NCI-H1105 treated with DMSO at 0.1 percent for 48 hours (cell line): ENCODE data around the gene CIART.
A peak's percentile ranks its signal among the peaks of the same experiment; 100 is the strongest.
"Not testable (repeated sequence)": the region's sequence is repeated elsewhere in the genome, so short reads cannot be mapped to it uniquely, and the experiment has no call there.

ENCODE experiments used
- DNase-seq: peaks from one replicate; lab custom pipeline; 2025; lab: John Stamatoyannopoulos, UW

The CIART gene

GRCh38 chr1:150262388-150263320 is 19.7 kb upstream of the CIART start:
- no peak for DNase-seq

DNA sequence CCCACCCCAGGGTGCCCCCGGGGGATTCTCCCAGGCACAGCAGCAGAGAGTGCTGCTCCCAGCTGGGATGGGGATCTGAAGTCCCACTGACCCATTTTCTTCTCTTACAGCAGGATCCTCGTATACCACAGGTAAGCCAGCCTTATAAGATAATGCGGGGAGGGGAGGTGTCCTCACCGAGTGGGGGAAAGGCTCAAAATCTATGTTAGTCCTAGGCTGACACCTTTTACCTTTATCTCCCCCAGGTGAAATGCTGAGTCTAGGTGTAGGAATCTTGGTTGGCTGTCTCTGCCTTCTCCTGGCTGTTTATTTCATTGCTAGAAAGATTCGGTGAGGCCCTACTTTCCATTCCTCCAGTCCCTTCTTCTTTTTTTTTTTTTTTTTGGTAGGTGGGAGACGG is 18.8 kb upstream of the CIART start:
- DNase-seq, result no peak

DNA sequence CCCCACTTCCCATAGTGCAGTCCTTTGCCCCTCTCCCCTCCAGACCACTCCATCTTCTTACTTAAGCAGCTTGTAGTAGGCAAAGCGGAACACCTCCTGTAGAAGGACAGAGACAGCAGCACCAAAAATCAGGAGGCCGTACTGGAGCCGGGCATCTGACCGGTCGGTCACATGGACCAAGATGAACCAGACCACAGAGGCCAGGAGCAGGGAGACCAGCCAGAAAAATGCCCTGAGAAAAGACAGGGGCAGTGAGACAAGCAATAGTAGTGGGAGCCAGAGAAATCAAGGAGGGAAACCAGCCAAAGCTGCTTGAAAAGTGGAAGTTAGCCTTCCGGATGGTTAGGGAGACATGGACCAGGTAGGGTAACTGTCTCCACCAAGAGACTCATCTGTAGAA is 14.5 kb upstream of the CIART start:
- DNase-seq, result no peak

DNA sequence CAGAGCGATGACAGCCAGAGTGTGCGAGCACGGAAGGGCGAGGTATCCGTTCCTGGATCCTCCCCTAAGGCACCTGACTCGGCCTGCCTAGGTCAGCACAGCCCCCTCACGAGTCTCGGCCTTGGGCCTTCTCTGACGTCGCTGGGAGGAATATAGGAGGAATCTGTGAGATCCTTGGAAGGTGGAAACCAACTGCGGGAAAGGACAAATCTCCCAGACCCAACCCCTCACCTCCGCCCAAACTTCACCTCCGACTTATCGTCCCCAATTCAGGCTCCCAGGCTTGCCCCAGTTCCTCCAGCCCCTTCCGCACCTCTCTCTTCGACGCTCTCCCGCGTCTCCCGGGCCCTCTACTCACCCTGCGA is 14.0 kb upstream of the CIART start:
- DNase-seq, result no peak

DNA sequence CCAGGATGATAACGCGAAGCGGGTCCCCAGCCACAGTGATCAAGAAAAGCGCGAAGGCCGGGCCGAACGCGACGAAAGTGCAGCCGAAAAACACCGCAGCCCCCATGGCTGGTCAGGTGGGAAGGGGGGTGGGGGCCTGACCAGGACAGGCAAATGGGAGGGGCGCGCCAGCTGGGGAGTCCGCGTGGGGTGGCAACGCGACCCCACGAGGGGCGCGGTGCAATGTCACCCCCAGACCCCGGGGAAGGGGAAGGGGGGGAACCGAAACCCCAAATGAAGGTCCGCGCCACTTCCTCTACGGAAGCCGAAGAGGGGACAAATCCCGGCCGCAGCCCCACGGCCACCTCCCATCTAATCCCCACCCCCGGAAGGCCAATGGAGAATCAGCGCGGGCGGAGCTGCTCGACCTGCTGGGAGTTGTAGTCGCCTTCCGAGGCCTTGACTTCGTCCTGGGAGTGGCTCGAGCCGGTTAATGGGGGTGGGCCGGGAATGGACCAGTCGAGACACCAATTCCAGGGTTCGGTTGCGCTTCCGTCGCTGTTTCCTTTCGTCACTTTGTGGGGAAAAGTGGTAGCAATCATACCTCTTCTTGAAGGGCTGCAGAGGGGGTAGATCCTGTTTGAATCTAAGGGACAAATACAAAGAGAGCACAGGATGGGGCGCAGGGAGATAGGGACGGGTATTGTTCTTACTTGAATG is 13.5 kb upstream of the CIART start, which contains the start of gene APH1A:
Gene APH1A (minus strand): TSS at position 312 of the 699 bp plus-strand sequence. CDS start 206 bp downstream, at position 106.
- peak; percentile 94 for DNase-seq

- DNase-seq, result no peak
Measured at GRCh38 chr1:150269451-150269850, 12.9 kb upstream of the CIART start.

DNA sequence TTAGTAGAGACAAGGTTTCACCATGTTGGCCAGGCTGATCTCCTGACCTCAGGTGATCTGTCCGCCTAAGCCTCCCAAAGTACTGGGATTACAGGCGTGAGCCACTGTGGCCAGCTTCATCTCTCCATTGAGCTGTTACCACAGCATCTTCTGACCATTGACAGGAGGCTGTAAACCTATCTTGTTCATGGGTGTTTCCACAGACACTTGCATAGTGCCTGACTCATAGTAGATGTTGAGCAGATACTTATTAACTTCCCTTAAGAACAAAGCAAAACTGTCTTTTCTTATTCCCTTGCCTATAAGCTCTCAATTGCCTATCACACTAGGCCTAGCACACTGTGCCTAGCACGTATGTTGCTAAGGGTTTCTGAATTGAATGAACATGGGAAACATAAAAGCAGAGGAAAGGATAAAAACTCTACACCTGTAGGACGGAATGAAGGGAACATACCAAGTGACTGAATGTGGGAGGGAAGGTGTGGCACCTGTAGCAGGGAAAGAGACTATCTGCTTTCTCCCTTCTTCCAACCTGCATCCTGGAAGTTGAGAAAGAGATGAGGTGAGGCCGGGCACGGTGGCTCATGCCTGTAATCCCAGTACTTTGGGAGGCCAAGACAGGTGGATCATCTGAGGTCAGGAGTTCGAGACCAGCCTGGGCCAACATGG is 10.9 kb upstream of the CIART start:
- no peak for DNase-seq

DNA sequence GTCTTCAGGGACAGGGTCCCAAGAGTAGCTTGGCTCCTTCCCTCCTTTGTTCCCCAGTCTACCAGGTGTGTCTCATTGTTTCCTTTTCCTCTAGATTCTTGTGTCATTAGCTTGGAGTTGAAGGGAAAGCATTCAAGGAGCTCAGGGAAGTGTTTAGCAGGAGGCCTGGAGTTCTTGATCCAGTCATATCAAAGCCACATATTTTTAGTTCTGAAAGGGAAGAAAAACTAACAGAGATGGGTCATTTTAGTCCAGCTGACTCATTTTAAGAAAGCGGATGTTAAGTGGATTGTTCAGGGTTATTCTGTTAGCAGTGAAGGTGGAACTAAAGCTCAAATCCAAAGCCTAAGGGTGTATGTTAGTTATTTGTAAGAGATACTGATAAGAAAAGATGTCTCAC is 9.0 kb upstream of the CIART start:
- DNase-seq, result no peak

DNA sequence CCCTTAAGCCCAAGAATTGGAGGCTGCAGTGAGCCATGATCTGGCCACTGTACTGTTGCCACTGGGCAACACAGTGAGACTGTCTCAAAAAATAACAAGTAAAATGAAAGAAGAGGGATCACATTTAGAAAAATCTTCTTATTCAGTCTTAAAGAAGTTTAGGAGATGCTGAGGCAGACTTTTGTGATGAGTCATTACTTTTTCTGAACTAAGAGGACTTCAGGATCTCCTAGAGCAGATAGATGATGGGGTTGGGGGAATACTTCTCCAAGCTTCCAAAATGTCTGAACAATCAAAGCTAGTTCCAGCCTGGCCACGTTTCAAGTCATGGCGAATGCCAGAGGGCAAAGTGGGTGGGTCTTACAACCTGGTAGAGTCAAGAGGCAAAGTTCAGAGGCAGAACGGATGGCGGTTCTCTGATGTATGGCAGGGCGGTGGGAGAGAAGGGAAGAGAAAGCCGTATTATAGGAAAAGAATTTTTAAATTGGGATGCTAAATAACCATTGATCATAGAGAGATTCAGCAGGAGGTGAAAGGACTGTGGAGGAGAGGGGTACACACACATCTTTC is 2.1 kb upstream of the CIART start:
- no peak for DNase-seq

- peak; percentile 76 for DNase-seq
Measured at GRCh38 chr1:150281221-150281757, 1.1 kb upstream of the CIART start.

GRCh38 chr1:150282558-150282958 is 204 bp downstream of the CIART start:
- DNase-seq, result peak; percentile 91

DNA sequence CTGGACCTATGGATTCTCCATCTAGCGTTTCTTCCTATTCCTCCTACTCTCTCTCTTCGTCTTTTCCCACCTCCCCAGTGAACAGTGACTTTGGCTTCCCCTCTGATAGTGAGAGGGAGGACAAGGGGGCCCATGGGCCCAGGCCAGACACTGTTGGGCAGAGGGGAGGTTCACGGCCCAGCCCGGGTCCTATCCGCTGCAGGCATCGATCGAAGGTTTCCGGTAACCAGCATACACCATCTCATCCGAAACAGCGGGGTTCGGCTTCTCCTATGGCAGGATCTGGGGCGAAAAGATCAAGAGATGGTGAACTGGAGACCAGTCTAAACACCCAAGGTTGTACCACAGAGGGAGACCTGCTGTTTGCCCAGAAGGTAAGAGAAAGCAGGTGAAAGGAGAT is 906 bp downstream of the CIART start:
- no peak for DNase-seq

DNA sequence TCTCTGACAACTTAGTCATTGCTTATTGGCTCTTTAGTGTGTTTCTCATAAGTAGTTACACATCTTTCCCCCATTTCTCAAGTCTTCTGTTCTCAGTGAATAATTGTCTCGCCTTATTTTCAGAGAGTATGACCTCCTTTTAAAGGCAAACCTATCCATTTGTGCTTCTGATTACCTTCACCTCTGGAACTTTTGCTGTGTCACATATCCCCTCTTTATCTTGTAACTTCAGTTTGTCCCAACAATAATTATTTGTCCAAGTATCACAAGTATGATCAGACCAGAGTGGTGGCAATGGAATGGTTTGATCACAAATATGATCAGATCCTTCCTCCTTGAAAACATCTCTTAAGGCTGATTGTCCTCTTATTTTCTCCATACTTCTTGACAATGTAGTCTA is 6.0 kb downstream of the CIART start:
- no peak for DNase-seq

DNA sequence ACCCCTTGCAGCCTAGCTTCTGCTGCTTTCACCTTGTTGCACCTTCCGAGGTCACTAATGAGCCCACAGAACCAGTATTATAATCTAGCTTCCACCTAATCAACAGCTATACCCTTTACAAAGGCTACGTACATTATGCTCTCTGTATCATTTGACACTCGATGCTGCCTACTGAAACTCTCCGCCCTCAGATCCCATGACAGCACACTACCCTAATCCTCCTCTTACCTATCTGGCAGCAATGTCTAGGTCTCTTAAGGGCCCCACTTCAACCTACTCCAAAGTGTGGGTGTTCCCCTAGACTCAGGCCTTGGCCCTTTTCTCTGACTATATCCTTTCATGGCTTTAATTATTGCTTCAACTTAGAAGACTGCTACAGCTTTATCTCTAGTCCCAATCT is 6.5 kb downstream of the CIART start:
- DNase-seq, result no peak

DNA sequence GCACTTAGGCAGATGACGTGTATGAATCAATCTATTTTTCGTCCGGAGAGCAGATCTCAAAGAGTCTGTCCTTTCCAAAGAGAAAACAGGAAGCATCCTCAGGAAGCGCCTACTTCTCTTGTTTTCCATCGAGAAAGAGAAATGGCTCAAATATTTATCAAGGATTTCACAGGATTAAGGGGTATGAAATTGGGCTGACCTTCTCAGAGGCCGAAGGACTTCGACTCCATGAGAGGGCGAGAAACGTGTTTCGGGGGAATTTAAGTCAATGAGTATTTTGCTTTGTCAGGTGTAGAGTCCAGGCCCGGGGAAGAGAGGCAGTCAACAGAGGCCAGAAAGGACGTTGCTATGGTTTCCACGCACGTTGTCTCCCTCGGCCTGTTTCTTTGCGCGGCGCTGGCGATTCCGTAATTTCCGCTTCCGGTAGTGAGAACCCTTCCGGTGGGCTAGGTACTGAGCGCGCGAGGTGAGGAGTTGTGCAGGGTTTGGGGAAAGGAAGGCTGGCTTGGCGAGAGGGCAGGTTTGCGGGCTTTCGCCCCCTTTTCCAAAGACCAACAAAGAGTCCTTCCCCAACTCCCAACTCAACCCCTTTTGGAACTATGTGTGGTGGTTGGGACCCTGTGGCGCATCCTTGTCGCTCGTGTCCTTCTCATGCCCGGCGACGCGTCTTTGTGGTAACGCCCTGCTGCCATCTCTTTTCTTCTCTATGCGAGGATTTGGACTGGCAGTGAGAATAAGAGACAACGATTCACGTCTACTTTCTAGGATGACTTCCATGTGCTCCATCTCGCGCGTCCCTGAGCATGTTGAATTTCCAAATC is 11.3 kb downstream of the CIART start, which contains the start of gene MRPS21:
Gene MRPS21 (plus strand): TSS at position 429 of the 821 bp plus-strand sequence. CDS start 506 bp downstream, outside the sequence.
- DNase-seq, result peak; percentile 94

GRCh38 chr1:150295476-150295875 is 13.1 kb downstream of the CIART start:
- DNase-seq, result no peak

DNA sequence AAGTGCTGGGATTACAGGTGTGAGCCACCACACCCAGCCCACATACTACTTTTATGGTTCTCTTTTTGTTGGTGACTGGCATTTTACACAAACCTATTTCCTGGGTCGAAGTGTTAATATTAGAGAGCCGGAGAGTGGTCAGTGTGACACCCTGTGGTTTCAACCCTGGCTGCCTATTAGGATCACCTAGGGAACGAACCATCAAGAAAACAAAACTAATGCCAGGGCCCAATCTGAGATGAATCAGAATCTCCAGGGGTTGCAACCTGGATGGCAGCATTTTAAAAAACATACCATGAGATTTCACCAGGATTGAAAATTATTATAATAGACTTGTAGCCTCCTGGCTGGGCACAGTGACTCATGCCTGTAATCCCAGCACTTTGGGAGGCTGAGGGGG is 17.4 kb downstream of the CIART start:
- DNase-seq, result no peak

DNA sequence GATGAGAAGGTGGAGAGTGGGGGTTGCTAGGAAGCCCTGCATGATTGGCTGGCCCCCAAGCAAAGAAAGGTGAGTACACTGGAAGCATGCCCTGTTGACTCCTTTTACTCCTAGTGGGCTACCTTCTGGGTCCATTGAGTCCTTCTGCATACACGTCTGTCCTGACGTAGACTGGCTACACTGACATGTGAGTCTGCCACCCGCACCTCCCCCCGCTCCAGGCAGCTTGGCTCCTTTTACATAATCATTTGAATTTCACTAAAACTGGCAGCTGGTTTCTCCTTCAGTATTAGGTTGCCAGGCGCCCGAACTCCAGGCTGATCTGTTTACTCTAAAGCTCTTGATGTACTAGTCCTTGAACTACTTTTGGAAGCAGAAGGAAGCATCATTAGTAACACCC is 20.0 kb downstream of the CIART start:
- DNase-seq, result no peak

DNA sequence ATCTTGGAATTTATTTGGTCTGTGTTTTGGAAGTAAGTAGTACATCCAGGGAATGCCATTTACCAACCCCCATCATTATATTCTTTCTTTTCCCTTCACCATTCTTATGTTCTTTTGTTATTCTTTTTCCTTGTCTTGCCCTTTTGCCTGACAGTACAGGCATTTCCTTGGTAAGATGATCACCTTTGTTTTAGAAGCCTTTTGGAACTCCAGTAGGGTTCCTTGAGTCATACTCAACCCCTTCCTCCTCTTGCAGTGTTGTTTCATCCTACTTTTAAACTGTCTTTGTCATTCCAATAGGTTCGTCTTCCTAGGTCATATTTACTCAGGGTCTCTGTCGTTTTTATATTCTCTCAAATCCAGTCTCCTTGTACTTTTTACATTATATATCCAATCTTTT is 20.5 kb downstream of the CIART start:
- no peak for DNase-seq

DNA sequence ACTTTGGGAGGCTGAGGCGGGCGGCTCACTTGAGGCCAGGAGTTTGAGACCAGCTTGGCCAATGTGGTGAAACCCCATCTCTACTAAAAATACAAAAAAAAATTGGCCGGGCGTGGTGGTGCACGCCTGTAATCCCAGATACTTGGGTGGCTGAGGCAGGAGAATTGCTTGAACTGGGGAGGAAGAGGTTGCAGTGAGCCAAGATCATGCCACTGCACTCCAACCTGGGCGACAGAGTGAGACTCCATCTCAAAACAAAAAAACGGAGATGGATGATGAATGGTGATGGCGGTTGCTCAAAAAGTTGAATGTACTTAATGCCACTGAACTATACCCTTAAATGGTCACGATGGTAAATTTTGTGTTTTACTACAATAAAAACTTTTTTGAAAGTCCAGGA is 26.2 kb downstream of the CIART start:
- DNase-seq, result not testable (repeated sequence)
